ENCODE measurements around the gene NR2F1-AS1.
"Not testable (repeated sequence)": the region's sequence is repeated elsewhere in the genome, so short reads cannot be mapped to it uniquely, and the experiment has no call there.

NR2F1-AS1 gene

DNA sequence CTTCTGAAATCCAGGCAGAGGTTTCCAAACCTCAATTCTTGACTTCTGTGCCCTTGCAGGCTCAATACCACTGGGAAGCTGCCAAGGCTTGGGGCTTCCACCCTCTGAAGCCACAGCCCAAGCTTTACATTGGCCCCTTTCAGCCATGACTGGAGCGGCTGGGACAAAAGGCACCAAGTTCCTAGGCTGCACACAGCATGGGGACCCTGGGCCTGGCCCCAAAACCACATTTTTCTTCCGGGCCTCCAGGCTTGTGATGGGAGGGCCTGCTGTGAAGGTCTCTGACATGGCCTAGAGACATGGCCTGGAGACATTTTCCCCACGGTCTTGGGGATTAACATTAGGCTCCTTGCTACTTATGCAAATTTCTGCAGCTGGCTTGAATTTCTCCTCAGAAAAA lies 75.5 kb downstream of the NR2F1-AS1 start:
- H3K36me3 ChIP-seq (ENCODE audit: control insufficient read depth, insufficient read depth, low read length); H3K4me1 ChIP-seq (ENCODE audit: control insufficient read depth, insufficient read depth, low read length); H3K27me3 ChIP-seq (ENCODE audit: control insufficient read depth, insufficient read depth, low read length); DNase-seq (ENCODE audit: low read depth, low spot score); H3K27ac ChIP-seq (ENCODE audit: low read length); H3K9me3 ChIP-seq (ENCODE audit: control insufficient read depth, insufficient read depth, low read length); H3K4me3 ChIP-seq (ENCODE audit: low read length): not testable (repeated sequence)
- no CpG with 5 or more reads among the region's 3 CpGs for WGBS (ENCODE audit: insufficient coverage, insufficient read length)

DNA sequence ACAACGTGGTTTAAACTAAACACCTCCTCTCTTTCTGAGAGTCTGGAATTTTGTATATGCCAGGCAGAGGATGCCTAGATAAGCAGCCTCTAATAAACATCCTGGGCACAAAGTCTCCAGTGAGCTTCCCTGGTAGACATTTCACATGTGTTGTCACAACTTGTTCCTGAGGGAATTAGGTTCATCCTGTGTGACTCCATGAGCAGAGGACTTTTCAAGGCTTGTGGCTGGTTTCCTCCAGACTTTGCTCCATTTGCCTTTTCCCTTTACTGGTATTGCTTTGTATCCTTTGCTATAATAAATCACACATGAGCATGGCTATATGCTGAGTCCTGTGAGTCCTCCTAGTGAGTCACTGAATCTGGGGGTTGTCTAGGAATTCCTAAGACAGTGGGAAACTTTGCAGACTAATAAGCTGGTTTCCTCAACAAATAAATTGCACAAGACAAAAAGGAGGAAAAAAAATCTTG lies 77.4 kb downstream of the NR2F1-AS1 start:
- DNase-seq (ENCODE audit: low read depth, low spot score), result no peak
- Histone ChIP-seq H3K36me3 (ENCODE audit: control insufficient read depth, insufficient read depth, low read length) (no peaks in the 10 kb centered on the region), H3K9me3 (ENCODE audit: control insufficient read depth, insufficient read depth, low read length) (no peaks in the 10 kb centered on the region), H3K4me1 (ENCODE audit: control insufficient read depth, insufficient read depth, low read length) (no peaks in the 10 kb centered on the region; the same call in 1 of the 2 replicates), H3K27me3 (ENCODE audit: control insufficient read depth, insufficient read depth, low read length) (no peaks in the 10 kb centered on the region), H3K27ac (ENCODE audit: low read length) (no peak overlapping the region), H3K4me3 (ENCODE audit: low read length) (no peak overlapping the region)
- no CpG with 5 or more reads among the region's 1 CpG for WGBS (ENCODE audit: insufficient coverage, insufficient read length)

DNA sequence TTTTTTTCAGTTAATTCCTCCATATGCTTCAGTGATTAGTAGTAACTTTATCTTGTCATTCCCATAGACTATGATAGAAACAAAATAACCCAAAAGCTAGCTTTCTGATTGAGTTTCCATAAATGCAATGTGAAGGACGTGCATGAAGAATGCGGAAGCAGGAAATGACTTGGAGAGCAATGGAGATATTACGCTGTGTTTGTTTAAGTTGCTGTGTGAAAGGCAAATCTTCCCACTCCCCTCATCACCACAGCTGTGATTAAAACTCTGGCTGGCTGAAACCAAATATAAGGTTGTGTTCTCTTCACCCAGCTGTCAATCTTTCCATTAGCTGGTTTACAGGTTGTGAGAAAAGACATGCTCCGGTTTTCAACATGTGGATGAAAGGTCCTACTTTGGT lies 83.9 kb downstream of the NR2F1-AS1 start:
- DNase-seq (ENCODE audit: low read depth, low spot score), result no peak
- no CpG with 5 or more reads among the region's 4 CpGs for WGBS (ENCODE audit: insufficient coverage, insufficient read length)
- Histone ChIP-seq H3K4me1 (ENCODE audit: control insufficient read depth, insufficient read depth, low read length) (no peaks in the 10 kb centered on the region), H3K27ac (ENCODE audit: low read length) (no peak overlapping the region), H3K36me3 (ENCODE audit: control insufficient read depth, insufficient read depth, low read length) (no peaks in the 10 kb centered on the region), H3K4me3 (ENCODE audit: low read length) (no peak overlapping the region), H3K9me3 (ENCODE audit: control insufficient read depth, insufficient read depth, low read length) (no peaks in the 10 kb centered on the region), H3K27me3 (ENCODE audit: control insufficient read depth, insufficient read depth, low read length) (no peaks in the 10 kb centered on the region)

DNA sequence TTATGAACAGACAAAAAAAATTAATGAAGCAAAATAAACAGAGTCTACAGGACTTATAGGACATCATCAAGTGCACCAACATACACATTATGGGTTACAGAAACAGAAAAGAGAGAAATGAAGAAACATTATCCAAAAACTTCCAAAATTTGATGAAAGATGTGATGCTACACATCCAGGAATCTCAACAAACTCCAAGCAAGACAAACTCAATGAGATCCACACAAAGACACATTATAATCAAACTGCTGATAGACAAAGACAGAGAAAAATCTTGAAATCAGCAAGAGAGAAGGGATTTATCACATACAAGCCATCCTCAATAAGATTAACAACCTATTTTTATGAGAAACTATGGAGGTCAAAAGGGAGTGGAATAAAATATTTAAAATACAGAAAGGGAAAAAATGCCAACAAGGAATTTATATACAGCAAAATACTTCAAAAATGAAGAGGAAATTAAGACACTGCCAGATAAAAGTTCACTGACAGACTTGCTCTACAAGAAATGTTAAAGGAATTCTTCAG lies 101.0 kb downstream of the NR2F1-AS1 start:
- no peaks in the 10 kb centered on the region for H3K36me3 ChIP-seq (ENCODE audit: control insufficient read depth, insufficient read depth, low read length)
- no peak for DNase-seq (ENCODE audit: low read depth, low spot score)
- H3K27ac ChIP-seq (ENCODE audit: low read length), result no peak overlapping the region
- H3K4me3 ChIP-seq (ENCODE audit: low read length), result no peak overlapping the region
- no peaks in the 10 kb centered on the region for H3K4me1 ChIP-seq (ENCODE audit: control insufficient read depth, insufficient read depth, low read length)
- H3K27me3 ChIP-seq (ENCODE audit: control insufficient read depth, insufficient read depth, low read length), result no peaks in the 10 kb centered on the region
- H3K9me3 ChIP-seq (ENCODE audit: control insufficient read depth, insufficient read depth, low read length), result no peaks in the 10 kb centered on the region

DNA sequence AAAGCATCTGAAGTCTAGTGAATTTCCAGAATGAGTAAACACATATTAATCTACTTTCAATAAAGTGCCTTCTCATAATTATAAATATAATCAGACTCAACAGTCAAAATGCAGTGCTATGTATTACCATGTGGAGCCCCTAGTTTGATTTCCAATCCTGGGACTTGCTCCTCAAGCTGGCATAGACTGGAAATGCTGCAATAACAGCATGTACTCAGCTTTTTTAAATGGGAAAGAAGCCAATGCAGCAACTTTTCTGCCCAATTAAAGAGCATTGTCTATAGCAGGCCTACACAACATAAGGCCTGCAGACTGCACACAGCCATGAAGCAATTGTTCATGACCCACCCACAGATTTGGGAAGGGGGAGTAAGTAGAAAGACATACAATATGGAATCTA lies 103.2 kb downstream of the NR2F1-AS1 start:
- Histone ChIP-seq H3K9me3 (ENCODE audit: control insufficient read depth, insufficient read depth, low read length) (no peaks in the 10 kb centered on the region), H3K27me3 (ENCODE audit: control insufficient read depth, insufficient read depth, low read length) (no peaks in the 10 kb centered on the region), H3K36me3 (ENCODE audit: control insufficient read depth, insufficient read depth, low read length) (no peaks in the 10 kb centered on the region), H3K4me1 (ENCODE audit: control insufficient read depth, insufficient read depth, low read length) (no peaks in the 10 kb centered on the region), H3K4me3 (ENCODE audit: low read length) (no peak overlapping the region), H3K27ac (ENCODE audit: low read length) (no peak overlapping the region)
- no peak for DNase-seq (ENCODE audit: low read depth, low spot score)

DNA sequence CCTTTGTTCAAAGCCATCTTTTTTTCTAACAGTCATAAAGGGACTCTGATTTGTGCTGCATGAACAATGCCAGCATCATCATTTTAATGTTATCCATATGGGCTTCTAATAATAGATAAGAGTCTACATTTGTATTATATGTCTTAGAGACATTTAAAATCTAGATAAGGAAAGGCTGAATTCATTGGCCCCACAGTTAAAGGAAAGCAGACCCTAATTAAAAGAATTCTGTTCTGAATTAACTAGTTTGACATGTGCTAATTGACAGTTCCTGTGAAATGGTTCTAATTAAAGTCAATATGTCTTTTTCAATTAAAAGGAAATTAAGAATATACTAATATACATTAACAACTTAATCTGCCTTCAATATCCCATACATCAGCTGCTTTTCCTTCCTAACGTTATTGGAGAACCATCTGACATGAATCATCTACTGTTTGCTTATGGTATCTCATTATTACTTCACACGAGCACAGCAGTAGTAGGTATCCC lies 104.7 kb downstream of the NR2F1-AS1 start:
- no peaks in the 10 kb centered on the region for H3K27me3 ChIP-seq (ENCODE audit: control insufficient read depth, insufficient read depth, low read length)
- no peak overlapping the region for H3K4me3 ChIP-seq (ENCODE audit: low read length)
- no CpG with 5 or more reads among the region's 2 CpGs for WGBS (ENCODE audit: insufficient coverage, insufficient read length)
- H3K36me3 ChIP-seq (ENCODE audit: control insufficient read depth, insufficient read depth, low read length), result no peaks in the 10 kb centered on the region
- no peaks in the 10 kb centered on the region for H3K4me1 ChIP-seq (ENCODE audit: control insufficient read depth, insufficient read depth, low read length)
- DNase-seq (ENCODE audit: low read depth, low spot score), result no peak
- H3K27ac ChIP-seq (ENCODE audit: low read length), result no peak overlapping the region
- no peaks in the 10 kb centered on the region for H3K9me3 ChIP-seq (ENCODE audit: control insufficient read depth, insufficient read depth, low read length)

- no peaks in the 10 kb centered on the region for H3K27me3 ChIP-seq (ENCODE audit: control insufficient read depth, insufficient read depth, low read length)
- H3K4me3 ChIP-seq (ENCODE audit: low read length), result no peak overlapping the region
- H3K9me3 ChIP-seq (ENCODE audit: control insufficient read depth, insufficient read depth, low read length), result peaks cover 5% of the 10 kb centered on the region
- no peaks in the 10 kb centered on the region for H3K4me1 ChIP-seq (ENCODE audit: control insufficient read depth, insufficient read depth, low read length)
- H3K36me3 ChIP-seq (ENCODE audit: control insufficient read depth, insufficient read depth, low read length), result no peaks in the 10 kb centered on the region
- no peak overlapping the region for H3K27ac ChIP-seq (ENCODE audit: low read length)
- DNase-seq (ENCODE audit: low read depth, low spot score), result no peak
- WGBS (ENCODE audit: insufficient coverage, insufficient read length), result no CpG with 5 or more reads among the region's 1 CpG
Observed at GRCh38 chr5:93462916-93463315, 118.1 kb downstream of the NR2F1-AS1 start.

DNA sequence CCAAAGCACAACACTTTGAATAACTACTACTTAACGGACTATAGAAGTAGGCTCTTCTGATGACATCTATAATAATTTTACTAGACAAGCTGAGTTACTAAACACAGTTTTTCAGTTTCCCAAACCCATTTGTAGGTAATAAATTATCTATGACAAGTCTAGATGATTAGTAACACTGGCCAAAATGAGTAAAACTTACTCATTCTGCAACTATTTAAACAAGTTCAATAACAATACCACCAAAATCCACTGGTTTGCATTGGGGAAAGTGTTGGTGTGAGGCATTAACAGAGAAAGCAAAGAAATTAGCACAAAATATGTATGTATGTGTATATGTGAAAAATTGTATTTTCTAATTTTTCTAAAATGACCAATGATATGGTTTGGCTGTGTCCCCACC lies 119.3 kb downstream of the NR2F1-AS1 start:
- no peak for DNase-seq (ENCODE audit: low read depth, low spot score)
- no peaks in the 10 kb centered on the region for H3K36me3 ChIP-seq (ENCODE audit: control insufficient read depth, insufficient read depth, low read length)
- no peak overlapping the region for H3K27ac ChIP-seq (ENCODE audit: low read length)
- H3K27me3 ChIP-seq (ENCODE audit: control insufficient read depth, insufficient read depth, low read length), result no peaks in the 10 kb centered on the region
- no peaks in the 10 kb centered on the region for H3K4me1 ChIP-seq (ENCODE audit: control insufficient read depth, insufficient read depth, low read length)
- H3K9me3 ChIP-seq (ENCODE audit: control insufficient read depth, insufficient read depth, low read length), result peaks cover 5% of the 10 kb centered on the region
- WGBS (ENCODE audit: insufficient coverage, insufficient read length), result no CpG with 5 or more reads among the region's 1 CpG
- H3K4me3 ChIP-seq (ENCODE audit: low read length), result no peak overlapping the region

- WGBS (ENCODE audit: insufficient coverage, insufficient read length), result no CpG with 5 or more reads among the region's 2 CpGs
- no peak for DNase-seq (ENCODE audit: low read depth, low spot score)
- Histone ChIP-seq H3K27me3 (ENCODE audit: control insufficient read depth, insufficient read depth, low read length) (no peaks in the 10 kb centered on the region), H3K9me3 (ENCODE audit: control insufficient read depth, insufficient read depth, low read length) (peaks cover 5% of the 10 kb centered on the region), H3K4me1 (ENCODE audit: control insufficient read depth, insufficient read depth, low read length) (no peaks in the 10 kb centered on the region), H3K27ac (ENCODE audit: low read length) (no peak overlapping the region), H3K36me3 (ENCODE audit: control insufficient read depth, insufficient read depth, low read length) (no peaks in the 10 kb centered on the region), H3K4me3 (ENCODE audit: low read length) (no peak overlapping the region)
Observed at GRCh38 chr5:93460286-93460685, 120.7 kb downstream of the NR2F1-AS1 start.

GRCh38 chr5:93456796-93457195 lies 124.2 kb downstream of the NR2F1-AS1 start:
- not testable (repeated sequence) for H3K4me1 ChIP-seq (ENCODE audit: control insufficient read depth, insufficient read depth, low read length); DNase-seq (ENCODE audit: low read depth, low spot score); H3K36me3 ChIP-seq (ENCODE audit: control insufficient read depth, insufficient read depth, low read length); H3K27me3 ChIP-seq (ENCODE audit: control insufficient read depth, insufficient read depth, low read length); H3K4me3 ChIP-seq (ENCODE audit: low read length); H3K9me3 ChIP-seq (ENCODE audit: control insufficient read depth, insufficient read depth, low read length); H3K27ac ChIP-seq (ENCODE audit: low read length)
- WGBS (ENCODE audit: insufficient coverage, insufficient read length), result no CpG with 5 or more reads among the region's 8 CpGs

GRCh38 chr5:93454896-93455295 lies 126.1 kb downstream of the NR2F1-AS1 start:
- H3K4me1 ChIP-seq (ENCODE audit: control insufficient read depth, insufficient read depth, low read length), result no peaks in the 10 kb centered on the region
- H3K27ac ChIP-seq (ENCODE audit: low read length), result no peak overlapping the region
- no peak for DNase-seq (ENCODE audit: low read depth, low spot score)
- H3K36me3 ChIP-seq (ENCODE audit: control insufficient read depth, insufficient read depth, low read length), result no peaks in the 10 kb centered on the region
- no peaks in the 10 kb centered on the region for H3K27me3 ChIP-seq (ENCODE audit: control insufficient read depth, insufficient read depth, low read length)
- H3K9me3 ChIP-seq (ENCODE audit: control insufficient read depth, insufficient read depth, low read length), result no peaks in the 10 kb centered on the region
- no peak overlapping the region for H3K4me3 ChIP-seq (ENCODE audit: low read length)
- no CpG with 5 or more reads among the region's 1 CpG for WGBS (ENCODE audit: insufficient coverage, insufficient read length)

All from iPS DF 6.9 (cell line).